ENCODE data around the gene NT5DC2. TPM values are rescaled to one million over a fixed set of nuclear protein-coding genes. Genes with fewer than 3 reads are reported as not detected.
A peak's percentile ranks its signal among the peaks of the same experiment; 100 is the strongest.

Gene NT5DC2
- total RNA-seq, 2 experiments from 2014 or later = 66.6 to 73.4 TPM

DNA sequence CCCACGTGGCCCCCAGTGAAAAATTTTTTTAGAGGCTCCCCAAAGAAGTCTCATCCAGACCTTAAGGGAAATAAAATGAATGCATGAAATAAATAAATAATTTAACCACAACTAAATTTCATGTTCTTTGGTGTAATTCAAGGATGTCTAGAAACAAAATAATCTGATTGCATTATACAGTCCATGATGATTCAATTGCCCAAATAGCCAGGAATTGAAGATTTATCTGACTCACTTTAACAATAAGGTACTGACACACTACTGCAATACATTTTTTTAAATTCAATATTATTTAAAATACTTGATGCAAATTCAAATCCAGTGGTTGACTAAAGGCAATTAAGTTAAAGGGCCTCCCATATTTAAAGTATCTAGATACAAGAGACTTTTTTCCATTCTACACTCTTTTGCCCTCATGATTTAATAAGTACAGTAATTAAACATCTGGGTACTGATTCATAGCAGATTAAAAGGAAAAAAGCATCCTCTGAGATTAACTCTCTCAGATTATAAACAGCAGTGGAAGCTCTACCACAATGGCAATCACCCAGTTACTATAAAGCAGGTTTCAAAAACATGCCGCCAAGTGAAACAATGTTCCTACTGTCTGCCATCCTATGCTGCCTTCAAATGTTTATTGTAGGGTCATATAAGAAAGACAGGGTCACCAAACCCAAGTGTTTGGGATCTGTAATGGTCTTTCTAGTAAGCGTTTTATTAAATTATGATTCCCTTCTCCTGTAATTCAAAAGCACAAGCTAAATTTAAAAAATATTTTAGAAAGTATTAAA is 12.6 kb upstream of the NT5DC2 start:
- H3K27me3 Mint-ChIP-seq = no peaks in the 10 kb centered on the region
- no peaks in the 10 kb centered on the region for H3K9me3 Mint-ChIP-seq
- H3K27ac Mint-ChIP-seq = no peak overlapping the region
- no peak for DNase-seq
- peaks cover 2% of the 10 kb centered on the region for H3K4me1 Mint-ChIP-seq
- H3K4me3 Mint-ChIP-seq = no peak overlapping the region
- peaks cover 10% of the 10 kb centered on the region for H3K36me3 Mint-ChIP-seq

GRCh38 chr3:52544937-52545336 is 11.3 kb upstream of the NT5DC2 start:
- Mint-ChIP-seq H3K36me3 (peaks cover 17% of the 10 kb centered on the region), H3K4me1 (peaks cover 7% of the 10 kb centered on the region), H3K4me3 (no peak overlapping the region), H3K27me3 (no peaks in the 10 kb centered on the region), H3K9me3 (no peaks in the 10 kb centered on the region), H3K27ac (no peak overlapping the region)
- DNase-seq = no peak

- Mint-ChIP-seq H3K36me3 (peaks cover 37% of the 10 kb centered on the region), H3K27me3 (peaks cover 3% of the 10 kb centered on the region), H3K9me3 (no peaks in the 10 kb centered on the region), H3K27ac (peak overlapping the region; percentile 38), H3K4me1 (peaks cover 30% of the 10 kb centered on the region), H3K4me3 (no peak overlapping the region)
- no peak for DNase-seq
These were observed 7.4 kb upstream of the NT5DC2 start for GRCh38 chr3:52541050-52541449.

GRCh38 chr3:52539010-52539653 is 5.5 kb upstream of the NT5DC2 start:
- peak overlapping the region; percentile 58 for H3K4me3 Mint-ChIP-seq
- no peaks in the 10 kb centered on the region for H3K9me3 Mint-ChIP-seq
- H3K36me3 Mint-ChIP-seq = peaks cover 33% of the 10 kb centered on the region
- peaks cover 36% of the 10 kb centered on the region for H3K4me1 Mint-ChIP-seq
- peak overlapping the region; percentile 49 for H3K27ac Mint-ChIP-seq
- DNase-seq = no peak
- peaks cover 3% of the 10 kb centered on the region for H3K27me3 Mint-ChIP-seq

DNA sequence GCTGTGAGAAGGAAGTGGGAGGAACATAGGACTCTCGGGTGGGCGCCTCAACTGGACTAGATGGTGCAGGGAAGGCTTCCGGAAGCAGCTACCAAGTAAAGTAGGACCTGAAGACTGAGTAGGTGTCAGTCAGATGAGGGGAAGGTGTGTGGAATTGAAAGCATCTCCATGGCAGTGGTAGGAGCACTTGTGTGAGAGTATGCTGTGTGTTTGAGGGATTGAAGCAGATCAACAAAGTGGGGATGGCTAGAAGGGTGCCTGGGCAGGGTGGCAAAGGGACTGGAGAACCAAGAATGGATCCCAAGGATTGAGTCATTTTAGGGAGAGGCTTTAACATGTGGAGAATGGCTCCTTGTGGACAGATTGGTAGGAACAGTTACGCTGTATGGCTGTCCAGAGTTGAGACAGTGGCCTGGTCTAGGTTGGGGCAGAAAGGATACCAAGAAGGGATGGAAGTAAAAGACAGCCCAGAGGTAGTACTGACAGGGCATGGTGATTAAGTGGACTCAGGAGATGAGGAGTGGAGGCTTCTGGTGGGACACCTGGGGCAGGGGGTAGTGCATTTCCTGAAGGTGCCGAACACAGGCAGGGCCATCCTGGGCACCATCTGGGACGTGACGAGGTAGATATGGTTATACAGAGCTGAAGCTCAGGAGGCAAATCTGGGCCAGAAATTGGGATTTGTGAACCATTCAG is 4.2 kb upstream of the NT5DC2 start:
- Mint-ChIP-seq H3K36me3 (peaks cover 33% of the 10 kb centered on the region), H3K4me1 (peaks cover 36% of the 10 kb centered on the region)

DNA sequence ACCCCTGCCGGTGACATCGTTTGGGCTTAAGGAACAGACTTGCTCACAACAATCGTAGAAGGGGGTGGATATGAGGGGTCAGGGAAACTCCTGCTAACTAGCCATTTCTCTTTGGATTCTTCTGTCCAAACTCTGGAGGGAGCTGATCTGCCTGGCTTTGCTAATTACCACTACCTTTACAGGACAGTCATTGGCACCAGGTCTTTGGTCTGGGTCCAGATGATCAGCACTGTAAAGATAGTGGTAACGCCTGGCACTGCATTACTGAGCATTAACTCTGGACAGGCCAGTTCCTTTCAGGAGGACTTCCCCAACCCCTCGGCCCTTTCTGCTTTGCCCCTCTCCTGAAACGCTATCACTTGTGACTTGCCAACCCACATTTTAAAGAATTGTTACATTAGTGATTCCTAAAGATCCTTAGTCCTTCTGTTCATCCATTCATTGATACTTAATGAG is 3.5 kb upstream of the NT5DC2 start:
- Mint-ChIP-seq H3K4me1 (peaks cover 40% of the 10 kb centered on the region), H3K36me3 (peaks cover 33% of the 10 kb centered on the region), H3K27me3 (peaks cover 3% of the 10 kb centered on the region), H3K4me3 (peak overlapping the region; percentile 99), H3K27ac (peak overlapping the region; percentile 99), H3K9me3 (no peaks in the 10 kb centered on the region)
- DNase-seq = no peak

More for the DNA sequence above, 4.2 kb upstream of the NT5DC2 start:
- Mint-ChIP-seq H3K27me3 (peaks cover 3% of the 10 kb centered on the region), H3K4me3 (peak overlapping the region; percentile 99), H3K27ac (peak overlapping the region; percentile 39), H3K9me3 (no peaks in the 10 kb centered on the region)
- no peak for DNase-seq

DNA sequence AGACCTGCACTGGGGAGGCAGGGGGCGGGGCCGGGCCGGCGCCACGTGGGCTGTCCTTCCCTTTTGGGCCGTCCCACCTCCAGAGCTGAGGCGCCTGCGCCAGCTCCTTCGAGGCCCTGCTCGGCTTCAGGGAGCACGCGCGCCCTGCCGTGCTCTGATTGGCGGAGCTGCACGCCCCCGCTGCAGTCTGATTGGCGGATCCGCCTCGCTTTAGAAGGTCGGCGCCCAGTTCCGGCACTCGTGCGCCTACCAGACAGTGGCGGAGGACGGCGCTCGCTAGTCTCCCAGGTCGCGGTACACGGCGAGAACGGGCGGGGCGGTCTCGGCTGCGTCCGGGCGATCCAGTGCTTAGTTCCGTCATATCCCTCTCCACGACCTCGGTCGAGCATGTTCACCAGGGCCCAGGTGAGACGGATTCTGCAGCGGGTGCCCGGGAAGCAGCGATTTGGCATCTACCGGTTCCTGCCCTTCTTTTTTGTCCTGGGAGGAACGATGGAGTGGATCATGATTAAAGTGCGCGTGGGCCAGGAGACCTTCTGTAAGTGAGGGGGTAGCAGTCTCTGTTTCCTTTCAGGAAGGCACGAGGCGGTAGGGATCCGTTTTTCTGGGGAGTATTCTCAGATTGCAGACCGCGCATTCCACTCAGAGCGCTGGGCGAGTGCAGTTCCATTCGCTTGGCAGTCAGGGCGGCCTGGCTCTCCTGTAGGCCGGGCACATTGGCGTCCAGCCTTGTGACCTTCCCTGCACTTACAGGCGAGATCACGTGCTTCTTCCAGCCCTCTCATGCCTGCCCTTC is 2.9 kb upstream of the NT5DC2 start, which contains the start of gene UQCC5:
Gene UQCC5, plus strand, starts transcription at position 237 of the 796 bp plus-strand sequence. Its CDS starts 151 bp downstream, at position 388.
- H3K27me3 Mint-ChIP-seq = peaks cover 3% of the 10 kb centered on the region
- no peaks in the 10 kb centered on the region for H3K9me3 Mint-ChIP-seq
- peaks cover 42% of the 10 kb centered on the region for H3K4me1 Mint-ChIP-seq
- DNase-seq = peak; percentile 99
- peak within 1 kb of the TSS; percentile 99 for H3K4me3 Mint-ChIP-seq
- peaks cover 31% of the 10 kb centered on the region for H3K36me3 Mint-ChIP-seq
- peak within 1 kb of the TSS; percentile 99 for H3K27ac Mint-ChIP-seq

- peaks cover 42% of the 10 kb centered on the region for H3K4me1 Mint-ChIP-seq
- H3K36me3 Mint-ChIP-seq = peaks cover 30% of the 10 kb centered on the region
- no peak for DNase-seq
- peak overlapping the region; percentile 99 for H3K27ac Mint-ChIP-seq
- H3K27me3 Mint-ChIP-seq = peaks cover 3% of the 10 kb centered on the region
- no peaks in the 10 kb centered on the region for H3K9me3 Mint-ChIP-seq
- peak overlapping the region; percentile 99 for H3K4me3 Mint-ChIP-seq
These were observed 2.4 kb upstream of the NT5DC2 start for GRCh38 chr3:52536112-52536368.

- Mint-ChIP-seq H3K27me3 (peaks cover 3% of the 10 kb centered on the region), H3K36me3 (peaks cover 26% of the 10 kb centered on the region), H3K4me1 (peaks cover 41% of the 10 kb centered on the region), H3K4me3 (peak overlapping the region; percentile 99), H3K27ac (peak overlapping the region; percentile 99), H3K9me3 (no peaks in the 10 kb centered on the region)
- DNase-seq = no peak
These were observed 1.9 kb upstream of the NT5DC2 start for GRCh38 chr3:52535411-52536111.

DNA sequence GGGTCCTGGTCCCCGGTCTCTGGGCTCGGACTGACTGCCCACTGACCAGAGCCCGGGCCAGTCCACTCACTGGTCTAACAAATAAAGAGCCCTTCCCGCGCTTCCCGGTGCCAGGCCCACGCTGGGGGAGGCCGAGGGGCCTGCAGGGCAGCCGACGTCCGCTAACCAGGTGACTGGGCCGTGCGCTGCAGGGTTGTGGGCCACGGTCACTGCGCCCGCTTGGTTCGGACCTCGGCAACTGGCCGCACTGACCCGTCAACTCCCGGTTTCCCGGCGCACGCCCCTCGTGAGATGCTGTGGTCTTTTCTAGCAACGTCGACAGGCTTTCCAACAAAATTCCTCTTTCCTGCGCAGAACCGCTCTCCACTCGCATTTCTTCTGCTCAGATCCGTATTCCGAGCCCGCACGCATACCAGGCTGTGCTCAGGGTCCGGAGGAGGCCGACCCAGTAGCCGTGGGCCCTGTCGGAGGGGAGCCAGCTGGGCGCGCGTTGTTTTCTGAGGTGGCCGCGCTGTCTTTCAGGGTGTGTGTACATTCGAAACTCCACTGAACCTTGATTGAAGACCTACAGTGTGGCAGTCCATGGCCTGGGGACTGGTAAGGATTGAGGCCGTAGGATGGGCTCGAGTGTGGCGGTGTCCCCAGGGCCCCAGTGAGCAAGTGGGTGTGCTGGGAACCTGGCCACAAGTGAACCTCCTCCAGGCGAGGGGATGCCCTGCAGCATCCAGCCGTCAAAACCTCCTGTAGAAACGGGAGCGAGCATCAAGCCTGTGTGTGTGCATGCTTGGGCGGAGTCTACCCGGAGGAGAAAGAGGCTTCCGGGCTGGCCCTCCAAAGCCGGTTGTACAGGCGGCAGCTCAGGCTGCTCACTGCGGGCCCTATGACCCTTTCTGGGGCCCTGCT is 875 bp upstream of the NT5DC2 start:
- H3K4me3 Mint-ChIP-seq = peak overlapping the region; percentile 81
- H3K9me3 Mint-ChIP-seq = no peaks in the 10 kb centered on the region
- no peak for DNase-seq
- peaks cover 23% of the 10 kb centered on the region for H3K36me3 Mint-ChIP-seq
- peaks cover 35% of the 10 kb centered on the region for H3K4me1 Mint-ChIP-seq
- peak overlapping the region; percentile 48 for H3K27ac Mint-ChIP-seq
- peaks cover 3% of the 10 kb centered on the region for H3K27me3 Mint-ChIP-seq

- peaks cover 23% of the 10 kb centered on the region for H3K4me1 Mint-ChIP-seq
- peak overlapping the region; percentile 56 for H3K27ac Mint-ChIP-seq
- H3K36me3 Mint-ChIP-seq = peaks cover 10% of the 10 kb centered on the region
- peaks cover 3% of the 10 kb centered on the region for H3K27me3 Mint-ChIP-seq
- H3K4me3 Mint-ChIP-seq = peak overlapping the region; percentile 82
- DNase-seq = peak; percentile 53
- no peaks in the 10 kb centered on the region for H3K9me3 Mint-ChIP-seq
These were observed 627 bp downstream of the NT5DC2 start for GRCh38 chr3:52532838-52533622.

- H3K4me1 Mint-ChIP-seq = peaks cover 17% of the 10 kb centered on the region
- DNase-seq = peak; percentile 32
- H3K27ac Mint-ChIP-seq = peak overlapping the region; percentile 56
- no peaks in the 10 kb centered on the region for H3K9me3 Mint-ChIP-seq
- H3K36me3 Mint-ChIP-seq = peaks cover 5% of the 10 kb centered on the region
- H3K4me3 Mint-ChIP-seq = peak overlapping the region; percentile 82
- H3K27me3 Mint-ChIP-seq = peaks cover 3% of the 10 kb centered on the region
These were observed 1.2 kb downstream of the NT5DC2 start for GRCh38 chr3:52532517-52532837.
